Muscle of leg (tissue), 11 donors: ENCODE data around the gene CXCR5. TPM values are rescaled to one million over a fixed set of nuclear protein-coding genes. Genes with fewer than 3 reads are reported as not detected.

Source experiments
- DNase-seq: peaks from one replicate; pipeline ENCODE4 v3.0.0; 2013
- H3K27ac ChIP-seq: one replicate; pipeline ENCODE4 v1.5.1; 2013; ENCODE audit warnings: mild to moderate bottlenecking, low read length, control low read depth
- H3K27me3 ChIP-seq: one replicate; pipeline ENCODE4 v1.6.1; 2013; ENCODE audit warnings: low read length; ENCODE audit not compliant: control insufficient read depth, insufficient read depth
- H3K36me3 ChIP-seq: one replicate; pipeline ENCODE4 v1.6.1; 2013; ENCODE audit warnings: low read length; ENCODE audit not compliant: control insufficient read depth, insufficient read depth
- H3K4me1 ChIP-seq: one replicate; pipeline ENCODE4 v1.6.1; 2013; ENCODE audit warnings: low read length; ENCODE audit not compliant: control insufficient read depth, insufficient read depth
- H3K4me3 ChIP-seq: one replicate; pipeline ENCODE4 v1.5.1; 2013; ENCODE audit warnings: low read length, control low read depth
- H3K9me3 ChIP-seq: replicated peaks from 2 replicates; pipeline ENCODE4 v1.6.1; 2013; ENCODE audit warnings: low read depth, low read length; ENCODE audit not compliant: control insufficient read depth
- WGBS: methylation state at CpG from one replicate; pipeline ENCODE4 v1.1.5; 2013; ENCODE audit warnings: missing lambda C conversion rate; ENCODE audit not compliant: insufficient coverage; 5-methylcytosine and 5-hydroxymethylcytosine counted together
- polyA plus RNA-seq, 8 donors: library from polyadenylated mRNA; unstranded; fragments of 120-200 nt; gene quantifications; one replicate each; pipeline versions ENCODE4 v1.2.1 to v1.2.3, GENCODE V29; 2013; ENCODE audit warnings: inconsistent platforms in 1 of 8, low replicate concordance in 1 of 8; ENCODE audit not compliant: insufficient read length in 8 of 8, insufficient read depth in 1 of 8
- total RNA-seq: library from RNA; stranded (reverse); fragments of 120-200 nt; gene quantifications from one replicate; pipeline ENCODE4 v1.2.4, GENCODE V29; 2013

CXCR5 gene
- total and polyA plus RNA-seq, 9 donors = under 0.01 to 0.14 (median 0.07) TPM; not detected in 6

DNA sequence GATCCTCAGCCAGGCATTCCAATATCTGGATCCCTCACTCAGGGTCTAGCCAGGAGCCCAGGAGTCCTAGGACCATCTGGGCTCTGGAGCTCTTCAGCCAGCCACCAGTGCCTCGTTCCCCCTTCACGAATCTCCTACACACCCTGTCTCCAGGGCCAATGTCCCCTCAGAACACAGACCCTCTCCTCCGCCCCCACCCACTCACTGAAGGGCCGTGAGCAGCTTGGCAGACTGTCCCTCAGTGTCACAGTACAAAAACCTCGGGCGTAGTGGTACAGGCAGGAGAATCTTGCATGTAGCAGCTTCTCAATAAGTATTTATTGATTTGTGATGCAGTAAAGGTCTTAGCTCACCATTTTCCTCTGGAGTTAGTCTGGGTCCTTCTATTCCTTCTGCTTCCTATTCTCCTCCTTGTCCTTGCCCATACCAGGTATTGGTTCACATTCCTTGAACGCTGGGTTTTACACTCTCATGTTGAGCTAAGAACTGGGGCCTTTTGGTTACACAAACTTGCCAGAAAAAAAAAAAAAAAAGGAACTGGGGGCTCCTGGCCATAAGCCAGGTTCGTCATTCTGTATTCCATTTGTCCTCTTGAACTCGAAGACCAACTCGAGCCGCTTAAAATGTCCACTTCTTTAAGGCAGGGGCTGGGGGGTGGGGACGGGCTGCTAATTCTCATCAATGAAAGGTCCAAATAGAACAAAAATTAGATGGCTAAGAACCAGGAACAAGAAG is 2.3 kb downstream of the CXCR5 start:
- H3K4me3 ChIP-seq = no peak overlapping the region
- H3K4me1 ChIP-seq = no peaks in the 10 kb centered on the region
- DNase-seq = no peak
- H3K9me3 ChIP-seq = no peaks in the 10 kb centered on the region
- peaks cover 11% of the 10 kb centered on the region for H3K27me3 ChIP-seq
- no peak overlapping the region for H3K27ac ChIP-seq
- H3K36me3 ChIP-seq = no peaks in the 10 kb centered on the region
- 78% methylated on average over 6 of the region's 12 CpGs for WGBS

- Histone ChIP-seq H3K27ac (no peak overlapping the region), H3K4me3 (no peak overlapping the region), H3K9me3 (no peaks in the 10 kb centered on the region), H3K36me3 (no peaks in the 10 kb centered on the region), H3K4me1 (no peaks in the 10 kb centered on the region), H3K27me3 (peaks cover 11% of the 10 kb centered on the region)
- WGBS = 90% methylated on average over 6 of the region's 8 CpGs
- no peak for DNase-seq
These were observed 3.0 kb downstream of the CXCR5 start for GRCh38 chr11:118886681-118887111.

DNA sequence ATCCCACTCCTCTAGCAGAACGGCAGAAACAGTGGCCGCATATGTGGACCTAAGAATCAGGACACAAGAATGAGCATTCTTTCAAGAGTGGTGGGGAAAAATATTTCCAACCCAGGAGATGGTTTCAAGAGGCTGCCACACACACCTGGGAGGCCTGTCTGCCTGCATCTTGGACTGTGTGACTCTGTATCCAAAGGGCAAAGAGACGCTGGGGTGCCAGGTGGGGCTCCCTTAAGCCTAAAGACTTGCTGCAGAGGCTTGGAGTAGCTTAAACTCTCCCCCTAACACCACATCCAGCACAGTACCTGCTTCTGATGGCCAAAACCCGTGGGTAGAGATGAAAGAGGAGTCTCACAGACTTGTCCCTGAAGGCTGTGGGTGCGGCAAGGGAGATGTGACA is 3.5 kb downstream of the CXCR5 start:
- Histone ChIP-seq H3K36me3 (no peaks in the 10 kb centered on the region), H3K4me1 (no peaks in the 10 kb centered on the region), H3K27me3 (peaks cover 11% of the 10 kb centered on the region), H3K9me3 (no peaks in the 10 kb centered on the region), H3K4me3 (no peak overlapping the region), H3K27ac (no peak overlapping the region)
- WGBS = 68% methylated on average over 3 of the region's 5 CpGs
- DNase-seq = no peak

GRCh38 chr11:118888398-118888797 is 4.7 kb downstream of the CXCR5 start:
- no peak overlapping the region for H3K27ac ChIP-seq
- 80% methylated on average over 5 of the region's 5 CpGs for WGBS
- H3K9me3 ChIP-seq = no peaks in the 10 kb centered on the region
- H3K27me3 ChIP-seq = peaks cover 11% of the 10 kb centered on the region
- H3K36me3 ChIP-seq = no peaks in the 10 kb centered on the region
- DNase-seq = no peak
- no peaks in the 10 kb centered on the region for H3K4me1 ChIP-seq
- no peak overlapping the region for H3K4me3 ChIP-seq

DNA sequence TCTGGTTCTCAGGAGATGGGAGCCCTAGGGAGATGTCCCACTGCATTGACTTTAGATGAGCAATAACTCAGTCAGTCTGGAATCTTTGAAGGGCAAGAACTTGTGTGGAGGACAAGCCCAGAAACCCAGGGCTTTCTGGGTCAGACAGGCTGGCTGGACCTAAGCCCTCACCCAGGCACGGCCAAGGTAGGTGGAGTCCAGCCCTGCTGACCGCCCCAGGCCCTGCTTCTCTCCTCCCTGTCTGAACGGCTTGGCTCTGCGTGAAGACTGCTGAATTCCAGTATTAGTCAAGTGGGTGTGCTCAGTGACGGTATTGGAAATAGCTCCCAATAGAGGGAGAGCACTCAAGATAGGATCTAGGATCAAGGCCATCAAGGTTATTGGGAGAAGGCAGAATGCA is 6.1 kb downstream of the CXCR5 start:
- no peaks in the 10 kb centered on the region for H3K4me1 ChIP-seq
- no peak overlapping the region for H3K4me3 ChIP-seq
- no peak overlapping the region for H3K27ac ChIP-seq
- no peaks in the 10 kb centered on the region for H3K36me3 ChIP-seq
- peak; percentile 80 for DNase-seq
- H3K27me3 ChIP-seq = peaks cover 10% of the 10 kb centered on the region
- 55% methylated on average over 3 of the region's 5 CpGs for WGBS
- H3K9me3 ChIP-seq = no peaks in the 10 kb centered on the region

- H3K4me3 ChIP-seq = no peak overlapping the region
- peaks cover 22% of the 10 kb centered on the region for H3K4me1 ChIP-seq
- peaks cover 10% of the 10 kb centered on the region for H3K36me3 ChIP-seq
- no peak for DNase-seq
- H3K27ac ChIP-seq = no peak overlapping the region
- WGBS = no CpG with 5 or more reads among the region's 4 CpGs
- H3K27me3 ChIP-seq = peaks cover 5% of the 10 kb centered on the region
- no peaks in the 10 kb centered on the region for H3K9me3 ChIP-seq
These were observed 8.8 kb downstream of the CXCR5 start for GRCh38 chr11:118892514-118892913.

- H3K4me1 ChIP-seq = peaks cover 25% of the 10 kb centered on the region
- peaks cover 10% of the 10 kb centered on the region for H3K36me3 ChIP-seq
- H3K9me3 ChIP-seq = no peaks in the 10 kb centered on the region
- no peak overlapping the region for H3K27ac ChIP-seq
- 94% methylated on average over 4 of the region's 8 CpGs for WGBS
- H3K27me3 ChIP-seq = peaks cover 5% of the 10 kb centered on the region
- H3K4me3 ChIP-seq = no peak overlapping the region
- no peak for DNase-seq
These were observed 9.3 kb downstream of the CXCR5 start for GRCh38 chr11:118892964-118893363.

- H3K4me1 ChIP-seq = peaks cover 31% of the 10 kb centered on the region
- H3K27me3 ChIP-seq = peaks cover 2% of the 10 kb centered on the region
- 95% methylated on average over 22 of the region's 22 CpGs for WGBS
- no peak overlapping the region for H3K27ac ChIP-seq
- peaks cover 15% of the 10 kb centered on the region for H3K36me3 ChIP-seq
- no peaks in the 10 kb centered on the region for H3K9me3 ChIP-seq
- DNase-seq = no peak
- H3K4me3 ChIP-seq = no peak overlapping the region
These were observed 10.0 kb downstream of the CXCR5 start for GRCh38 chr11:118893662-118894061.

GRCh38 chr11:118894192-118894591 is 10.5 kb downstream of the CXCR5 start:
- no peak for DNase-seq
- WGBS = 89% methylated on average over 18 of the region's 19 CpGs

GRCh38 chr11:118895093-118896039 is 11.7 kb downstream of the CXCR5 start:
- DNase-seq = peak; percentile 50
- Histone ChIP-seq H3K27me3 (no peaks in the 10 kb centered on the region), H3K4me3 (no peak overlapping the region), H3K9me3 (no peaks in the 10 kb centered on the region), H3K4me1 (peaks cover 45% of the 10 kb centered on the region), H3K27ac (no peak overlapping the region), H3K36me3 (peaks cover 30% of the 10 kb centered on the region)
- 82% methylated on average over 4 of the region's 26 CpGs for WGBS

More at GRCh38 chr11:118894192-118894591, 10.5 kb downstream of the CXCR5 start:
- Histone ChIP-seq H3K36me3 (peaks cover 19% of the 10 kb centered on the region), H3K27ac (no peak overlapping the region), H3K4me3 (no peak overlapping the region), H3K9me3 (no peaks in the 10 kb centered on the region), H3K27me3 (no peaks in the 10 kb centered on the region), H3K4me1 (peaks cover 34% of the 10 kb centered on the region)
